GM12801 (cell line): Measurements from ENCODE around the gene CTPS1.

Source experiments
- TF ChIP-seq, protein P1 (sequence below): IDR thresholded peaks from one replicate; pipeline ENCODE4 v1.5.1; 2011; ENCODE audit warnings: control low read depth; ENCODE audit not compliant: insufficient read length; ENCODE audit errors: extremely low read depth

The CTPS1 gene

DNA sequence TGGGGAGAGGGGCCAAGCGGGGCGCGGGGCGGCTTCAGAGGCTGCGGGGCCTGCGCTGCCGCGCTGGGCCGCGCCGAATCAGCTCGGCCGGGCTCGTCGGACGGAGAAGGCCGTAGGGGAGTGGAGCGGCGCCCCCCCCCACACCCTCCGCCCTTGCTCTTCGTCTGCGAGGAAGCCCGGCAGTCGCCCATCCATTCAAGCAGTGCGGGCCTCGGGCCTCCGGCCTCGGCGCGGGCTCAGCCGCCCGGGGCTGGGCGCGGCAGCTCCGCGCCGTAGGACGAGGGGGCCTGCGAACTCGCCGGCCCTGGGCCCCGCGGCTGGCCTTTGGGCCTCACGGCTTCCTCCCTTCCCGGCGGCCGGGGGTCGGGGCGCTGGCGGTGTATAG, 564 bp downstream of the CTPS1 start:
- TF ChIP-seq, protein P1, sequence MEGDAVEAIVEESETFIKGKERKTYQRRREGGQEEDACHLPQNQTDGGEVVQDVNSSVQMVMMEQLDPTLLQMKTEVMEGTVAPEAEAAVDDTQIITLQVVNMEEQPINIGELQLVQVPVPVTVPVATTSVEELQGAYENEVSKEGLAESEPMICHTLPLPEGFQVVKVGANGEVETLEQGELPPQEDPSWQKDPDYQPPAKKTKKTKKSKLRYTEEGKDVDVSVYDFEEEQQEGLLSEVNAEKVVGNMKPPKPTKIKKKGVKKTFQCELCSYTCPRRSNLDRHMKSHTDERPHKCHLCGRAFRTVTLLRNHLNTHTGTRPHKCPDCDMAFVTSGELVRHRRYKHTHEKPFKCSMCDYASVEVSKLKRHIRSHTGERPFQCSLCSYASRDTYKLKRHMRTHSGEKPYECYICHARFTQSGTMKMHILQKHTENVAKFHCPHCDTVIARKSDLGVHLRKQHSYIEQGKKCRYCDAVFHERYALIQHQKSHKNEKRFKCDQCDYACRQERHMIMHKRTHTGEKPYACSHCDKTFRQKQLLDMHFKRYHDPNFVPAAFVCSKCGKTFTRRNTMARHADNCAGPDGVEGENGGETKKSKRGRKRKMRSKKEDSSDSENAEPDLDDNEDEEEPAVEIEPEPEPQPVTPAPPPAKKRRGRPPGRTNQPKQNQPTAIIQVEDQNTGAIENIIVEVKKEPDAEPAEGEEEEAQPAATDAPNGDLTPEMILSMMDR = no peak

DNA sequence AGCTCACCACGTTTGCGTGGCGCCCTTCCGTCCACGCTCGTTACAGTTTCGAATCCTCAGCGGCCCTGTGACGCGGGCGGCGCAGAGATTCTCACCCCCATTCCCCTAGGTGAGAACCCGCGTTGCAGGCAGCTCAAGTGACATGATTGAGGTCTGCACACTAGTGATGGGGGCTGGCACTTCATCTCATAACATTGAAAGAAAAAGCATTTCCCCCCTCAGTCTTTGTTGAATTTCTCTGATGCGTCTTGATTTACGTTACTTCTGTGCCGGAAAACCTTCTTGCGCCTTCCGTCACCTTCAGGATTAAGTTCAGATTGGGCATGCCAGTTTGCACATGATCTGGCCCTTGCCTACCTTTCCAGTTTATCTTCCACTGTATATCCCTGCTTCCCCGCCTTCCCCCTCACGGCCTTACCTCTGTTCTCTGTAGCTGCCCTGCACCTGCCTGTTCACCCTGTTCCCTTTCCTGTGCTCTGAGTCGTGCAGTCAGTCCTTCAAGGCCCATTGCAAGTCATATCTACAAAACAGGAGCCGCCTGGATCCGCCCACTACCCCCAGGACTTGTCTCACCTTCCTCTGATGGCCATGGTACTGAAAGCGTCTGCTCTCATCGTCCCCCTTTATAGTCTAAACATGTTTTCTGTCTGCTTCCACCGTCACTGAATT, 1.1 kb downstream of the CTPS1 start:
- TF ChIP-seq, protein P1 = no peak

DNA sequence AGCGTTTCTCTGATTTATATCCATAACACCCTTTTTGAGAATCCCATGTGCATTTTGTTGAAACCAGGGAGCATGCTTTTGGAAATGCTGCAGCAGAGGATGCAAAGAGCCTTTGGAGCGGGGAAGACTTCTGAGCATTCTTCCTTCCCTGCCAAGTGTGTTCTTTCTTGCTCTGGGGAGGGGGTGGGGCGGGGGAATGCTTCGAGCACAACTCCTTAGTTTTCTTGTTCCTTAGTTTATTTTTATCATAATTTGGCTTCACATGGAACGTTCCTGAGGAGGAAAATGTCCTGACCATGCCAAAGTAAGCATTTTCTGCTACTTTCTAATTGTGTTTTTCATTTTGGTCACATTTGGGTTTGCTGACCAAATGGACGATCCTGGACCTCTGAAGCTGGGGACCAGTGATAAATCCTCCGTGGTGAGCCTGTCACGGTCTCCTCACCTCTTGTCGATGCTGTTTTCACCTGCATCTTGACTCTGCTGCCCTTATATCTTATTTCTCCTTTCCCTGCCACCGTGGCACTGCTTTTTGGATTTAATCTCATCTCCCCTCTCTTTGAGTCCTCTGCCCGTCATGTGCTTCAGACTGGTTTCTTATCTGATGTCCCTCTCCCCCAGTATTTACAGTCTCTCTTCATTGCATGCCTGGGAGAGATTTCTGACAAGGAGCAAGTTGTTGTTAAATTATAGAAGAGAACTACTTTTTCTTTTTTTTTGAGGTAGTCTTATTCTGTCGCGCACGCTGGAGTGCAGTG, 2.4 kb downstream of the CTPS1 start:
- TF ChIP-seq, protein P1 = no peak

DNA sequence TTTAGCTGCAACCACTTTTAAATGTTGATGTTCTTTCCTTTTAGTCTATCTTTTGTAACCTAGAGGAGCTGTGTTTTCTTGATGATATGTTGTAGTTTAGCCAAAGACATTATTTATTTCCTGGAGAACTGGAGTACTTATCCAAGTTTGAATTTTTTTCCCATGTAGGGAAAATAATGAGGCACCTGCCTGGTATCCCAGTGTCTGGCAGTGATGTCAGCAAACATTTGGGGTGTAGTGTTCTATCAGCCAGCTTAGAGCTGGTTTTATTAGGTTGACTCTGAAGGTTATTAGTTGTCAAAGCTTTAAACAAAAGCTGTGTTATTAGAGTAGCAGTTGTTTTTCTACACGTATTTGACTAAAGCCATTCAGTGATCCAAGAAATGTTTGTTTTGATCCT, 3.2 kb downstream of the CTPS1 start:
- TF ChIP-seq, protein P1 = no peak

DNA sequence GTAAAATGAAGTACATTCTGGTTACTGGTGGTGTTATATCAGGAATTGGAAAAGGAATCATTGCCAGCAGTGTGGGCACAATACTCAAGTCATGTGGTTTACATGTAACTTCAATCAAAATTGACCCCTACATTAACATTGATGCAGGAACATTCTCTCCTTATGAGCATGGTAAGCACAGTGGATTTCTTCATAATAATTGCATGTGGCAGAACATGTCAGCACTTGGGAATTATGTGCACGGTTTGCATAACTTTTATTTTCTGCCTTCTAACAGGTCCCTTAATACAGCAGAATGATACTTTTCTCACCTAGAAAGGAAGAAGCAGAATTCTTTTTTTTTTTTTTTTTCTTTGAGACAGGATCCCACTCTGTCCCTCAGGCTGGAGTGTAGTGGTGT, 3.8 kb downstream of the CTPS1 start:
- TF ChIP-seq, protein P1 = no peak

DNA sequence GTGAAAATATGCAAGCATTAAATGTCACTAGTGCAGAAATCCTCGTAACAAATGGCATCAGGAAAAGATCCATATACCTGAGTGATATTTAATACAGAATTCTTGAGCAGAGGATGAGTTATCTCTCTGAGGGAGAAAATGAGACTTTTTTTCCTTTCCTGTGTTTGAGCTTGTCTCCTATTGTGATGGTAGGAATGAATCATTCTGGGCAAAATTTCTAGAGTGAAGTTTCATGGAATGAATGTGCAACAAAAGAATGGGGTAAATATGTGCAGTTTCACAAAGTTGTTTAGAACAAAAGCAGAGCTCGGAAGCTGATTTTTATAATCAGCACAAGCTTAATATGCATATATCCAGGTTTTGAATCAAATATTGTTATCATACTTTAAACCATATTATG, 4.6 kb downstream of the CTPS1 start:
- TF ChIP-seq, protein P1 = no peak

DNA sequence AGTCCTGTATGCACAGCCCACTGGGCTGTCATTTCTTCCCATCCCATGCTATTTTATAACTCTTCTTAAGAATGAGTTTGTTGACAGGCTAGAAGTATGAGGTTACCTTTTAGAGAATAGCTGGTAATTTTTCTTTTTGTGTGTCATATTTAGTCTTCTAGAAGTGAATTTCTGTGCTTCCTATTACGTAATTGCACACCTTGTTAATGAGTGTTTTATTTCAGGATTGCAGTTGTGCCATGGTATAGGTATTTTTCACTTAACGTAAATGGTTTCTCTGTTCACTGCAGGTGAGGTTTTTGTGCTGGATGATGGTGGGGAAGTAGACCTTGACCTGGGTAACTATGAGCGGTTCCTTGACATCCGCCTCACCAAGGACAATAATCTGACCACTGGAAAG, 5.0 kb downstream of the CTPS1 start:
- TF ChIP-seq, protein P1 = no peak
